Measurements from ENCODE around the gene THY1. TPM values are rescaled to one million over a fixed set of nuclear protein-coding genes. Genes with fewer than 3 reads are reported as not detected.

Gene THY1
- total RNA-seq, 1 experiment from 2014 or later, result 13.7 TPM

DNA sequence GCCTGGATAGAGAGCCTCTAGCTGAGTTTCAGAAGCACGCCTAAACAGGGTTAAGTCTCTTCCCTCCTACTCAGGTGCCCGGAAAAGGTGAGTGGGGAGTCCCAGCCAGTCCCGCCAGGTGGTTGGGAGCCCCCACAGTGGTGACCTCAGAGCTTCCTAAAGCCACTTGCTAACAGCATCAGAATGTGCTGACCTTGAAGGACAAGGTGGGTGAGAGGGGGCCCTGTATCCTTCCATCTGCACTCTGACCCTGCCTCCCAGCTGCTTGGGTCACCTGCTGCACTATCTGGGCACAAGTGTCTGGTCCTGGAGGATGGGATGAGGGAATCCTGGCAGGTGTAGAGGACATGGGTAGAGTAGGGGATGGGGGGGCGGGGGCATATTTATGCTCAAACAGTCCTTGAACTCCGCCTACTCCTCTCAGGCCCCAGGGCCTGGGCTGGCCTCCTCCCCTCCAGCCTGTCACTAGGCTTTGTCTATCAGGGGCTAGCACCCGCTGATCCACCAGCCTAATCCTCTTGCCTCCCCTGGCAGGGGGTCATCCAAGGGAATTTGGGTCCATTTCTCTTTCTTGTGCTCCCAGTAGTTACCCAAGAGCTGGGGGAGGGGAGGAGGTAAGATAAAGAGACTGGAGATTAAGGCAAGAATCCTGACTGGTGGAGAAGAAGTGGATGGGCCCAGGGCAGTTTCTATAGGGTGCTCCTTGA is 44.9 kb downstream of the THY1 start:
- POLR2A ChIA-PET, result no interaction called here
- Histone ChIP-seq H3K4me3 (ENCODE audit: low read depth in 2 of 2, low read length in 2 of 2) (no peak overlapping the region), H3K27me3 (ENCODE audit: control insufficient read depth, insufficient read depth, low read length) (no peaks in the 10 kb centered on the region), H3K4me1 (ENCODE audit: control insufficient read depth, insufficient read depth, low read length) (peaks cover 17% of the 10 kb centered on the region), H3K9me3 (ENCODE audit: control insufficient read depth, insufficient read depth, low read depth, low read length) (no peaks in the 10 kb centered on the region), H3K36me3 (ENCODE audit: control insufficient read depth, insufficient read depth, low read length) (no peaks in the 10 kb centered on the region), H3K27ac (ENCODE audit: low read length) (no peak overlapping the region)
- DNase-seq (ENCODE audit: low read depth, low spot score) (no peak), ATAC-seq (no peak)
- intact Hi-C loops (cut with micrococcal nuclease; ENCODE audit: unreplicated experiment) (no loop called here), in situ Hi-C loops (cut with HindIII; ENCODE audit: low pct_unique_long_range_greater_than_20kb, low sequenced_read_pairs) (no loop called here)
- no TSS peak for BruUV-seq (replicated peaks)
- TF ChIP-seq SIN3A (IDR thresholded peaks at IDR 0.05; ENCODE audit: borderline replicate concordance, insufficient read depth, low read depth, low read length) (no peak), TCF7L2 (IDR thresholded peaks at IDR 0.05; ENCODE audit: low read depth, low read length) (no peak), POLR2AphosphoS5 (IDR thresholded peaks at IDR 0.05; ENCODE audit: low read depth, low read length) (no peak)
- TF ChIP-seq, protein P1, sequence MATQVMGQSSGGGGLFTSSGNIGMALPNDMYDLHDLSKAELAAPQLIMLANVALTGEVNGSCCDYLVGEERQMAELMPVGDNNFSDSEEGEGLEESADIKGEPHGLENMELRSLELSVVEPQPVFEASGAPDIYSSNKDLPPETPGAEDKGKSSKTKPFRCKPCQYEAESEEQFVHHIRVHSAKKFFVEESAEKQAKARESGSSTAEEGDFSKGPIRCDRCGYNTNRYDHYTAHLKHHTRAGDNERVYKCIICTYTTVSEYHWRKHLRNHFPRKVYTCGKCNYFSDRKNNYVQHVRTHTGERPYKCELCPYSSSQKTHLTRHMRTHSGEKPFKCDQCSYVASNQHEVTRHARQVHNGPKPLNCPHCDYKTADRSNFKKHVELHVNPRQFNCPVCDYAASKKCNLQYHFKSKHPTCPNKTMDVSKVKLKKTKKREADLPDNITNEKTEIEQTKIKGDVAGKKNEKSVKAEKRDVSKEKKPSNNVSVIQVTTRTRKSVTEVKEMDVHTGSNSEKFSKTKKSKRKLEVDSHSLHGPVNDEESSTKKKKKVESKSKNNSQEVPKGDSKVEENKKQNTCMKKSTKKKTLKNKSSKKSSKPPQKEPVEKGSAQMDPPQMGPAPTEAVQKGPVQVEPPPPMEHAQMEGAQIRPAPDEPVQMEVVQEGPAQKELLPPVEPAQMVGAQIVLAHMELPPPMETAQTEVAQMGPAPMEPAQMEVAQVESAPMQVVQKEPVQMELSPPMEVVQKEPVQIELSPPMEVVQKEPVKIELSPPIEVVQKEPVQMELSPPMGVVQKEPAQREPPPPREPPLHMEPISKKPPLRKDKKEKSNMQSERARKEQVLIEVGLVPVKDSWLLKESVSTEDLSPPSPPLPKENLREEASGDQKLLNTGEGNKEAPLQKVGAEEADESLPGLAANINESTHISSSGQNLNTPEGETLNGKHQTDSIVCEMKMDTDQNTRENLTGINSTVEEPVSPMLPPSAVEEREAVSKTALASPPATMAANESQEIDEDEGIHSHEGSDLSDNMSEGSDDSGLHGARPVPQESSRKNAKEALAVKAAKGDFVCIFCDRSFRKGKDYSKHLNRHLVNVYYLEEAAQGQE (IDR thresholded peaks at IDR 0.05; ENCODE audit: insufficient read depth in 1 of 2, low read depth in 2 of 2, low read length in 1 of 2), result no peak
- TF ChIP-seq, protein P2, sequence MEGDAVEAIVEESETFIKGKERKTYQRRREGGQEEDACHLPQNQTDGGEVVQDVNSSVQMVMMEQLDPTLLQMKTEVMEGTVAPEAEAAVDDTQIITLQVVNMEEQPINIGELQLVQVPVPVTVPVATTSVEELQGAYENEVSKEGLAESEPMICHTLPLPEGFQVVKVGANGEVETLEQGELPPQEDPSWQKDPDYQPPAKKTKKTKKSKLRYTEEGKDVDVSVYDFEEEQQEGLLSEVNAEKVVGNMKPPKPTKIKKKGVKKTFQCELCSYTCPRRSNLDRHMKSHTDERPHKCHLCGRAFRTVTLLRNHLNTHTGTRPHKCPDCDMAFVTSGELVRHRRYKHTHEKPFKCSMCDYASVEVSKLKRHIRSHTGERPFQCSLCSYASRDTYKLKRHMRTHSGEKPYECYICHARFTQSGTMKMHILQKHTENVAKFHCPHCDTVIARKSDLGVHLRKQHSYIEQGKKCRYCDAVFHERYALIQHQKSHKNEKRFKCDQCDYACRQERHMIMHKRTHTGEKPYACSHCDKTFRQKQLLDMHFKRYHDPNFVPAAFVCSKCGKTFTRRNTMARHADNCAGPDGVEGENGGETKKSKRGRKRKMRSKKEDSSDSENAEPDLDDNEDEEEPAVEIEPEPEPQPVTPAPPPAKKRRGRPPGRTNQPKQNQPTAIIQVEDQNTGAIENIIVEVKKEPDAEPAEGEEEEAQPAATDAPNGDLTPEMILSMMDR (IDR thresholded peaks at IDR 0.05), result no peak
- CTCF ChIA-PET, result interaction anchor here (0.6 kb wide), 1 partner anchor 40 kb away, joined by 10 read pairs; no protein-coding TSS in a partner anchor

DNA sequence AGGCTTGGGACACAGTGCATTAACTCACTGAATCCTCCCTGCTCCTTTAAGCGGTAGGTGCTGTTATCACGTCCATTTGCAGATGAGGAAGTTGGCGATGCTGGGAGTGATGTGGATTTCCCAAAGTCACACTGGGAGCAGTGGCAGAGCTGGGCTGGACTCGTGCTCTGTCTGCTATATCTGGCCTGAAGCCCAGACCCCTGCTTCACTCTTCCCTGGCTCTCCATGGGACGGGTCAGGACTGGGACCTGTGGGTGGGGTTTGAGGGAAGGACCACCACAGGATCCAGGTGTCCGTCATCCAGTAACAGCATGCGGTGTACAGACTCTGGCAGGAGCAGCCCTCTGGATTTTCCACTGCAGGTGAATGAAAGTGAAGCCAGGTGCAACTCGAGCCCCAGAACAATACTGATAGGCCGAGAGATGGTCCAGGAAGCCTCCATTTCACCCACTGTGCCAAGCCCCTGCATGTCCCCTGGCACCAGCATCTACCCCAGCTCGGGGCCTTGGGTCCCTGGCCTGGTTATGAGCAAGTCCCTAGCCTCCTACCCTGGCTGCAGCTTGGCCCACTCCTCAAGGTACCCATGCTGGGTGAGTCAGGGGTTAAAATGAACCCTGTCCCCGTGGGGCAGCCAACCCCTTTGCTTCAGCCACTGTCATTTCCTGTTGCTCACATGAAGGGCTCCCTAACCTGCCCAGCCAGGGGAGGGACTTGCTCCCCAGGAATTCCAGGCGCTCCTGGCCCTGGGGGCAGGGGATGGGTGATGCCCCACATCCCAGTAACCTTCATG is 45.7 kb downstream of the THY1 start:
- CTCF ChIA-PET, result interaction anchor here (0.7 kb wide), 2 partner anchors 97 to 323 kb away, joined by 3 read pairs; no protein-coding TSS in a partner anchor
- POLR2A ChIA-PET, result no interaction called here
- H3K36me3 ChIP-seq (ENCODE audit: control insufficient read depth, insufficient read depth, low read length), result no peaks in the 10 kb centered on the region
- in situ Hi-C loops (cut with HindIII; ENCODE audit: low pct_unique_long_range_greater_than_20kb, low sequenced_read_pairs), result no loop called here
- intact Hi-C loops (cut with micrococcal nuclease; ENCODE audit: unreplicated experiment), result no loop called here
- no peak for TF ChIP-seq SIN3A (IDR thresholded peaks at IDR 0.05; ENCODE audit: borderline replicate concordance, insufficient read depth, low read depth, low read length)
- TF ChIP-seq, protein P2 (IDR thresholded peaks at IDR 0.05), result no peak
- no peak for TF ChIP-seq TCF7L2 (IDR thresholded peaks at IDR 0.05; ENCODE audit: low read depth, low read length)
- TF ChIP-seq, protein P1 (IDR thresholded peaks at IDR 0.05; ENCODE audit: insufficient read depth in 1 of 2, low read depth in 2 of 2, low read length in 1 of 2), result no peak
- no peak for TF ChIP-seq POLR2AphosphoS5 (IDR thresholded peaks at IDR 0.05; ENCODE audit: low read depth, low read length)
- H3K27ac ChIP-seq (ENCODE audit: low read length), result no peak overlapping the region
- no TSS peak for BruUV-seq (replicated peaks)
- H3K4me1 ChIP-seq (ENCODE audit: control insufficient read depth, insufficient read depth, low read length), result peaks cover 15% of the 10 kb centered on the region
- H3K27me3 ChIP-seq (ENCODE audit: control insufficient read depth, insufficient read depth, low read length), result no peaks in the 10 kb centered on the region
- DNase-seq (ENCODE audit: low read depth, low spot score) (no peak), ATAC-seq (no peak)
- no peaks in the 10 kb centered on the region for H3K9me3 ChIP-seq (ENCODE audit: control insufficient read depth, insufficient read depth, low read depth, low read length)
- H3K4me3 ChIP-seq (ENCODE audit: low read depth in 2 of 2, low read length in 2 of 2), result no peak overlapping the region
